IMR-90 (cell line): Measurements from ENCODE around the gene PRDM2. TPM values are rescaled to one million over a fixed set of nuclear protein-coding genes. Genes with fewer than 3 reads are reported as not detected.

Source experiments
- ATAC-seq: fragments of 200-7000 bp; cut with Tn5 transposase; 2 replicates; pipeline ENCODE4 v1.9.1; 2020; ENCODE audit warnings: low read depth, mild to moderate bottlenecking, moderate library complexity
- BruUV-seq: library from RNA; stranded (reverse); fragments of 400-500 nt; replicated peaks from 2 replicates; lab custom pipeline; 2021; lab: Mats Ljungman, UMichigan
- CTCF ChIA-PET: fragments of 300-600 bp; formaldehyde crosslinking; extraction: SDS; loops from one replicate; lab custom pipeline; 2021; ENCODE audit warnings: antibody characterized with exemption; lab: Yijun Ruan, JAX
- POLR2A ChIA-PET: fragments of 300-600 bp; sonication (Branson Sonifier 250); formaldehyde crosslinking; loops from one replicate; lab custom pipeline; 2022; ENCODE audit warnings: antibody characterized with exemption; ENCODE audit not compliant: unreplicated experiment; lab: Charles Lee
- DNase-seq: peaks from one replicate; pipeline ENCODE4 v3.0.0; 2013
- H2AFZ ChIP-seq: replicated peaks from 2 replicates; pipeline ENCODE3; 2013; ENCODE audit warnings: low read length, mild to moderate bottlenecking; ENCODE audit not compliant: poor library complexity
- H2AK5ac ChIP-seq: 2 replicates; pipeline ENCODE4 v1.6.1; 2013; ENCODE audit warnings: low read depth, low read length, inconsistent platforms
- H2AK9ac ChIP-seq: replicated peaks from 2 replicates; pipeline ENCODE3; 2013; ENCODE audit warnings: mild to moderate bottlenecking, low read depth, low read length, moderate library complexity; ENCODE audit not compliant: poor library complexity
- H2BK120ac ChIP-seq: 2 replicates; pipeline ENCODE4 v1.6.1; 2013; ENCODE audit warnings: low read depth, low read length, inconsistent platforms
- H2BK15ac ChIP-seq: 3 replicates; pipeline ENCODE4 v1.6.1; 2013; ENCODE audit warnings: low read depth, low read length, inconsistent platforms
- H2BK20ac ChIP-seq: 2 replicates; pipeline ENCODE4 v1.6.1; 2013; ENCODE audit warnings: low read depth, mild to moderate bottlenecking, inconsistent platforms, low read length, moderate library complexity
- H2BK5ac ChIP-seq: 2 replicates; pipeline ENCODE4 v1.6.1; 2013; ENCODE audit warnings: mild to moderate bottlenecking, low read depth, low read length, inconsistent platforms; ENCODE audit not compliant: poor library complexity, severe bottlenecking
- H3K14ac ChIP-seq: replicated peaks from 2 replicates; pipeline ENCODE4 v1.6.1; 2013; ENCODE audit warnings: low read depth, low read length, inconsistent platforms
- H3K18ac ChIP-seq: 2 replicates; pipeline ENCODE4 v1.6.1; 2013; ENCODE audit warnings: low read depth, low read length, control low read depth
- H3K23ac ChIP-seq: 2 replicates; pipeline ENCODE4 v1.6.1; 2013; ENCODE audit warnings: low read depth, low read length, inconsistent platforms
- H3K27ac ChIP-seq: 2 replicates; pipeline ENCODE4 v1.5.1; 2013; ENCODE audit warnings: mild to moderate bottlenecking, control low read depth, low read length; ENCODE audit not compliant: insufficient read depth
- H3K27me3 ChIP-seq: 2 replicates; pipeline ENCODE4 v1.6.1; 2013; ENCODE audit warnings: low read length; ENCODE audit not compliant: control insufficient read depth, insufficient read depth
- H3K36me3 ChIP-seq: 2 replicates; pipeline ENCODE4 v1.6.1; 2013; ENCODE audit warnings: low read length, mixed read lengths; ENCODE audit not compliant: control insufficient read depth, insufficient read depth
- H3K4ac ChIP-seq: 2 replicates; pipeline ENCODE4 v1.6.1; 2013; ENCODE audit warnings: low read depth, low read length, inconsistent platforms
- H3K4me1 ChIP-seq: 2 replicates; pipeline ENCODE4 v1.6.1; 2013; ENCODE audit warnings: low read length, mixed read lengths; ENCODE audit not compliant: control insufficient read depth, insufficient read depth
- H3K4me2 ChIP-seq: 2 replicates; pipeline ENCODE4 v1.6.1; 2013; ENCODE audit warnings: low read depth, mild to moderate bottlenecking, control low read depth, low read length, moderate library complexity
- H3K4me3 ChIP-seq: 2 replicates; pipeline ENCODE4 v1.5.1; 2013; ENCODE audit warnings: low read depth, mild to moderate bottlenecking, control low read depth, low read length, moderate library complexity; ENCODE audit not compliant: insufficient read depth
- H3K56ac ChIP-seq: 2 replicates; pipeline ENCODE4 v1.6.1; 2013; ENCODE audit warnings: low read length, inconsistent platforms; ENCODE audit not compliant: insufficient read depth; ENCODE audit errors: extremely low read depth
- H3K79me1 ChIP-seq, 2 experiments: 2 replicates each; pipeline ENCODE4 v1.6.1; 2013; ENCODE audit warnings: low read length in 2 of 2, inconsistent platforms in 1 of 2, low read depth in 1 of 2
- H3K9ac ChIP-seq: 2 replicates; pipeline ENCODE4 v1.6.1; 2013; ENCODE audit warnings: low read depth, low read length, control low read depth
- H3K9me1 ChIP-seq: 2 replicates; pipeline ENCODE4 v1.6.1; 2013; ENCODE audit warnings: low read length, inconsistent platforms; ENCODE audit not compliant: insufficient read depth
- H3K9me3 ChIP-seq: 2 replicates; pipeline ENCODE4 v1.6.1; 2013; ENCODE audit warnings: low read length; ENCODE audit not compliant: control insufficient read depth, insufficient read depth
- H4K20me1 ChIP-seq: 2 replicates; pipeline ENCODE4 v1.6.1; 2013; ENCODE audit warnings: low read length, inconsistent platforms; ENCODE audit not compliant: insufficient read depth
- H4K5ac ChIP-seq: 2 replicates; pipeline ENCODE4 v1.6.1; 2013; ENCODE audit warnings: mild to moderate bottlenecking, low read depth, low read length, control low read depth
- H4K8ac ChIP-seq, 2 experiments: 2 replicates each; pipeline ENCODE4 v1.6.1; 2013; ENCODE audit warnings: low read depth in 2 of 2, low read length in 2 of 2, control low read depth in 1 of 2, inconsistent platforms in 1 of 2
- H4K91ac ChIP-seq: 2 replicates; pipeline ENCODE4 v1.6.1; 2013; ENCODE audit warnings: low read depth, low read length, inconsistent platforms; ENCODE audit not compliant: insufficient read depth
- BHLHE40 ChIP-seq: fragments of 150-350 bp; IDR thresholded peaks from 2 replicates; pipeline ENCODE4 v1.6.1; 2016; ENCODE audit warnings: mild to moderate bottlenecking, low read depth, low read length
- CEBPB ChIP-seq: IDR thresholded peaks from 2 replicates; pipeline ENCODE4 v1.6.1; 2012; ENCODE audit warnings: low read depth, low read length, improper control_type of control experiment
- CHD1 ChIP-seq: IDR thresholded peaks from 2 replicates; pipeline ENCODE4 v1.6.1; 2012; ENCODE audit warnings: low read depth, low read length, improper control_type of control experiment
- ELK1 ChIP-seq: fragments of 150-350 bp; IDR thresholded peaks from 2 replicates; pipeline ENCODE4 v1.6.1; 2016; ENCODE audit warnings: low read depth, mild to moderate bottlenecking, low read length, moderate library complexity, borderline replicate concordance
- MAFK ChIP-seq: IDR thresholded peaks from 2 replicates; pipeline ENCODE4 v1.6.1; 2012; ENCODE audit warnings: low read depth, low read length, improper control_type of control experiment
- MAZ ChIP-seq: IDR thresholded peaks from 2 replicates; pipeline ENCODE4 v1.6.1; 2012; ENCODE audit warnings: low read depth, mild to moderate bottlenecking, low read length, improper control_type of control experiment, moderate library complexity, borderline replicate concordance
- MXI1 ChIP-seq: IDR thresholded peaks from 2 replicates; pipeline ENCODE4 v1.6.1; 2012; ENCODE audit warnings: low read depth, mild to moderate bottlenecking, low read length, moderate library complexity, borderline replicate concordance
- NFE2L2 ChIP-seq: fragments of 150-350 bp; IDR thresholded peaks from 2 replicates; pipeline ENCODE4 v1.6.1; 2016; ENCODE audit warnings: low read depth, mild to moderate bottlenecking, low read length
- RAD21 ChIP-seq: IDR thresholded peaks from 2 replicates; pipeline ENCODE4 v1.6.1; 2012; ENCODE audit warnings: low read length, improper control_type of control experiment
- RCOR1 ChIP-seq: IDR thresholded peaks from 2 replicates; pipeline ENCODE4 v1.6.1; 2012; ENCODE audit warnings: mild to moderate bottlenecking, low read length, improper control_type of control experiment; ENCODE audit not compliant: insufficient replicate concordance
- SMC3 ChIP-seq: fragments of 150-350 bp; IDR thresholded peaks from 2 replicates; pipeline ENCODE4 v1.6.1; 2016; ENCODE audit warnings: low read depth, mild to moderate bottlenecking, antibody characterized with exemption, low read length, moderate library complexity
- WGBS, 2 experiments: methylation state at CpG; one replicate each; pipeline versions ENCODE4 v1.1.5 to v1.1.7; 2013; ENCODE audit warnings: missing lambda C conversion rate in 2 of 2; ENCODE audit not compliant: insufficient read length in 1 of 2; ENCODE audit errors: extremely low coverage in 2 of 2; 5-methylcytosine and 5-hydroxymethylcytosine counted together
- dilution Hi-C: fragments of 300-500 bp; cut with HindIII; formaldehyde crosslinking; loops from one replicate; pipeline ENCODE4 v1.14.3; 2018; ENCODE audit warnings: low sequenced_read_pairs; ENCODE audit not compliant: unreplicated experiment
- in situ Hi-C: fragments of 300-500 bp; cut with MboI; formaldehyde crosslinking; loops from 3 replicates; pipeline ENCODE4 v1.14.3; 2019; ENCODE audit warnings: low sequenced_read_pairs, inconsistent platforms, mixed read lengths
- intact Hi-C: fragments of 100-400 bp; cut with micrococcal nuclease; formaldehyde crosslinking; loops from 2 replicates; pipeline ENCODE4 v1.10.0; 2022
- polyA plus RNA-seq, 3 experiments: library from polyadenylated mRNA; depleted of rRNA; stranded (reverse); fragments of >200 nt; gene quantifications; 2 replicates each; pipeline ENCODE4 v1.2.3, GENCODE V29; 2012; ENCODE audit warnings: low replicate concordance in 1 of 3
- total RNA-seq: library from RNA; depleted of rRNA; stranded (reverse); fragments of >200 nt; gene quantifications from 2 replicates; pipeline ENCODE4 v1.2.3, GENCODE V29; 2012
- TF ChIP-seq, protein P1 (sequence below): fragments of 150-350 bp; IDR thresholded peaks from 2 replicates; pipeline ENCODE4 v1.6.1; 2017; ENCODE audit warnings: mild to moderate bottlenecking, antibody characterized with exemption, low read length, low read depth
- TF ChIP-seq, protein P2 (sequence below): conservative IDR thresholded peaks from 2 replicates; pipeline ENCODE4 v1.5.1; 2012; ENCODE audit warnings: mild to moderate bottlenecking, low read depth, low read length, improper control_type of control experiment

PRDM2 gene
- total and polyA plus RNA-seq, 2 of the 4 experiments (the other 2 are of a cell fraction): 3.4 to 8.9 TPM

DNA sequence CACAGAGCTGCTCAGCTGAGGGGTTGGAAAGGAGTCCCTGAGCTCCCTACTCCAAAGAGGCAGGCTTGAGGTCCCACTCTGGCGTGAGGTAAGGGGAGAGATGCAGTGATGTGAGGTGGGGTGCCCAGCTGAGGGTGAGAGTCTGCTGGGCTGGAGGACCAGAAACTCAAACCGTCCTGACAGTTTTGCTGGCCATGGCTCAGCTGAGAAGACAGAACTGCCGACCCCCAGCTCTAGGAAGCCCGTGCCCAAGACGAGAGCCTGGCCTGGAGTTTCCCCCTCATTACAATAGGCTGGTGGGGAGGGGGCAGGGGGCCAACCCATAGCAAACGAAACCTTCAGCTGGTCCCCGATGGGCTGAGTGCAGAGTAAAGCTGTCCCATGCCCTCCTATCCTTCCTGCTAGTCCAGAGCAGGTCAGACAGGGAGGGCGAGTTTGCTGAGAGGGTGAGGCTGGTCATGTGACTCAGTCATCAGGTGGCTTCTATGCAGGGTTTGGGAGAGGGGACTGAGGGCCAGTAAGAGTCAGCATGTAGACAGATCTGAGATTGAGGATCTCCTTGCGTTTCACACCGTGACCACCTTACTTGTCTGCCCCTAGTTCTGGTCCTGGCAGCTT, 129.3 kb downstream of the PRDM2 start:
- Histone ChIP-seq H3K14ac (no peak overlapping the region), H2AK9ac (no peak overlapping the region), H2BK20ac (no peak overlapping the region), H3K79me1 (no peaks in the 10 kb centered on the region), H3K9me1 (no peaks in the 10 kb centered on the region), H3K9ac (no peak overlapping the region), H4K5ac (no peak overlapping the region), H2AK5ac (no peak overlapping the region), H2AFZ (peak overlapping the region; percentile 15), H4K91ac (no peak overlapping the region), H3K56ac (no peak overlapping the region), H3K27me3 (no peaks in the 10 kb centered on the region), H3K27ac (no peak overlapping the region), H3K4me1 (no peaks in the 10 kb centered on the region), H3K4ac (no peak overlapping the region), H3K9me3 (no peaks in the 10 kb centered on the region), H4K20me1 (no peaks in the 10 kb centered on the region), H3K23ac (no peak overlapping the region), H2BK5ac (no peak overlapping the region), H2BK120ac (no peak overlapping the region), H3K18ac (no peak overlapping the region), H3K4me3 (no peak overlapping the region), H4K8ac (no peak overlapping the region), H3K4me2 (no peak overlapping the region), H3K36me3 (no peaks in the 10 kb centered on the region), H2BK15ac (no peak overlapping the region)
- in situ Hi-C loops (no loop called here), intact Hi-C loops (no loop called here), dilution Hi-C loops (no loop called here)
- TF ChIP-seq MAFK (no peak), MAZ (no peak), MXI1 (no peak), BHLHE40 (no peak), SMC3 (no peak), RAD21 (no peak), NFE2L2 (no peak), CEBPB (no peak), RCOR1 (no peak), CHD1 (no peak), ELK1 (no peak)
- TF ChIP-seq, protein P1, sequence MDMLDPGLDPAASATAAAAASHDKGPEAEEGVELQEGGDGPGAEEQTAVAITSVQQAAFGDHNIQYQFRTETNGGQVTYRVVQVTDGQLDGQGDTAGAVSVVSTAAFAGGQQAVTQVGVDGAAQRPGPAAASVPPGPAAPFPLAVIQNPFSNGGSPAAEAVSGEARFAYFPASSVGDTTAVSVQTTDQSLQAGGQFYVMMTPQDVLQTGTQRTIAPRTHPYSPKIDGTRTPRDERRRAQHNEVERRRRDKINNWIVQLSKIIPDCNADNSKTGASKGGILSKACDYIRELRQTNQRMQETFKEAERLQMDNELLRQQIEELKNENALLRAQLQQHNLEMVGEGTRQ: no peak
- TF ChIP-seq, protein P2, sequence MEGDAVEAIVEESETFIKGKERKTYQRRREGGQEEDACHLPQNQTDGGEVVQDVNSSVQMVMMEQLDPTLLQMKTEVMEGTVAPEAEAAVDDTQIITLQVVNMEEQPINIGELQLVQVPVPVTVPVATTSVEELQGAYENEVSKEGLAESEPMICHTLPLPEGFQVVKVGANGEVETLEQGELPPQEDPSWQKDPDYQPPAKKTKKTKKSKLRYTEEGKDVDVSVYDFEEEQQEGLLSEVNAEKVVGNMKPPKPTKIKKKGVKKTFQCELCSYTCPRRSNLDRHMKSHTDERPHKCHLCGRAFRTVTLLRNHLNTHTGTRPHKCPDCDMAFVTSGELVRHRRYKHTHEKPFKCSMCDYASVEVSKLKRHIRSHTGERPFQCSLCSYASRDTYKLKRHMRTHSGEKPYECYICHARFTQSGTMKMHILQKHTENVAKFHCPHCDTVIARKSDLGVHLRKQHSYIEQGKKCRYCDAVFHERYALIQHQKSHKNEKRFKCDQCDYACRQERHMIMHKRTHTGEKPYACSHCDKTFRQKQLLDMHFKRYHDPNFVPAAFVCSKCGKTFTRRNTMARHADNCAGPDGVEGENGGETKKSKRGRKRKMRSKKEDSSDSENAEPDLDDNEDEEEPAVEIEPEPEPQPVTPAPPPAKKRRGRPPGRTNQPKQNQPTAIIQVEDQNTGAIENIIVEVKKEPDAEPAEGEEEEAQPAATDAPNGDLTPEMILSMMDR: no peak
- POLR2A ChIA-PET: no interaction called here
- no CpG with 5 or more reads among the region's 10 CpGs for WGBS, 2 experiments
- no peak for DNase-seq
- BruUV-seq: no TSS peak
- no peak for ATAC-seq
- CTCF ChIA-PET: no interaction called here
